ENCODE data around the gene PPP1R12A.
A peak's percentile ranks its signal among the peaks of the same experiment; 100 is the strongest.

Gene PPP1R12A

GRCh38 chr12:79916826-79917225 is 18.1 kb downstream of the PPP1R12A start:
- DNase-seq (ENCODE audit: low spot score) = no peak
- Histone ChIP-seq H3K27ac (no peak overlapping the region), H3K4me3 (no peak overlapping the region)
- no peak for TF ChIP-seq CTCF (IDR thresholded peaks at IDR 0.05)

- no peak for TF ChIP-seq CTCF (IDR thresholded peaks at IDR 0.05)
- Histone ChIP-seq H3K27ac (peak overlapping the region; percentile 16 to 56), H3K4me3 (no peak overlapping the region)
- no peak for DNase-seq (ENCODE audit: low spot score)
These were observed 22.8 kb downstream of the PPP1R12A start for GRCh38 chr12:79911889-79912656.

GRCh38 chr12:79908366-79908765 is 26.5 kb downstream of the PPP1R12A start:
- TF ChIP-seq CTCF (IDR thresholded peaks at IDR 0.05) = no peak
- Histone ChIP-seq H3K4me3 (no peak overlapping the region), H3K27ac (peak overlapping the region; percentile 60 to 75)
- no peak for DNase-seq (ENCODE audit: low spot score)

GRCh38 chr12:79901506-79901905 is 33.4 kb downstream of the PPP1R12A start:
- no peak for DNase-seq (ENCODE audit: low spot score)
- Histone ChIP-seq H3K27ac (no peak overlapping the region), H3K4me3 (no peak overlapping the region)
- TF ChIP-seq CTCF (IDR thresholded peaks at IDR 0.05) = no peak

GRCh38 chr12:79900951-79901350 is 33.9 kb downstream of the PPP1R12A start:
- Histone ChIP-seq H3K27ac (peak overlapping the region in 1 of 2 donors; percentile 21), H3K4me3 (no peak overlapping the region)
- no peak for TF ChIP-seq CTCF (IDR thresholded peaks at IDR 0.05)
- DNase-seq (ENCODE audit: low spot score) = no peak

GRCh38 chr12:79900199-79900598 is 34.7 kb downstream of the PPP1R12A start:
- Histone ChIP-seq H3K4me3 (no peak overlapping the region), H3K27ac (no peak overlapping the region)
- DNase-seq (ENCODE audit: low spot score) = no peak
- TF ChIP-seq CTCF (IDR thresholded peaks at IDR 0.05) = no peak

GRCh38 chr12:79897617-79898016 is 37.3 kb downstream of the PPP1R12A start:
- Histone ChIP-seq H3K27ac (peak overlapping the region in 1 of 2 donors; percentile 3), H3K4me3 (no peak overlapping the region)
- TF ChIP-seq CTCF (IDR thresholded peaks at IDR 0.05) = no peak
- no peak for DNase-seq (ENCODE audit: low spot score)
